Measurements from ENCODE around the gene CAPZA3. TPM values are rescaled to one million over a fixed set of nuclear protein-coding genes. Genes with fewer than 3 reads are reported as not detected.
"Not testable (repeated sequence)": the region's sequence is repeated elsewhere in the genome, so short reads cannot be mapped to it uniquely, and the experiment has no call there.

CAPZA3 gene
- polyA plus RNA-seq, 4 donors = 0.16 to 0.50 TPM; not detected in 2

GRCh38 chr12:18753481-18754123, 15.7 kb downstream of the CAPZA3 start:
- no peak for DNase-seq (ENCODE audit: low read depth in 4 of 4, low spot score in 3 of 4)

DNA sequence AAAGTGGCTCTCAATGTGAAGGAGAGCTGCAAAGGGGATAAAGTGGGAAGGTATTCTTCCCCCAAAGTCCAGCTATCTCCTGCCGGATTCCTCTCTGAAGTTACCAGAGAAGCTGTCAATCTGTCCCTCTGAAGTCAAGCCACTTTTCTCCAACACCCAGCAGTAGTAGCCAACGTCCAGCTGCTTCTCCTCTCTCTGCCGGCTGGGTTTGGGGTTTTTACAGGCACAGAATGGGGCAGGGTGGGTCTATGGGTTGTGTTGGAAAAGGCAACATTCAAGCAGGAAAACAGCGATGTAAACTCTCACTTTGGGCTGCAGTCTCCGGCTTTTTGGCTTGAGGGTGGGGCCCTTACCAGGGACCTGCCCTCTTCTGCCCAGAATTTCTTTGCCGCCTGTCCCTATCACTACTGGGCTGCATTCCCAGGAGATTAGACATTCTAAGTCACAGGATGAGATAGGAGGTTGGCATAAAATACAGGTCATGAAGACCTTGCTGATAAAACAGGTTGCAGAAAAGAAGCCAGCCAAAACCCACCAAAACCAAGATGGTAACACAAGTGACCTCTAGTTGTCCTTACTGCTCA, 16.3 kb downstream of the CAPZA3 start:
- DNase-seq (ENCODE audit: low read depth in 4 of 4, low spot score in 3 of 4) = no peak

- DNase-seq (ENCODE audit: low read depth in 4 of 4, low spot score in 3 of 4) = no peak
These were observed 17.4 kb downstream of the CAPZA3 start for GRCh38 chr12:18755341-18755740.

- DNase-seq (ENCODE audit: low read depth in 4 of 4, low spot score in 3 of 4) = not testable (repeated sequence)
These were observed 28.6 kb downstream of the CAPZA3 start for GRCh38 chr12:18766479-18766878.

- no peak for DNase-seq (ENCODE audit: low read depth in 4 of 4, low spot score in 3 of 4)
These were observed 44.9 kb downstream of the CAPZA3 start for GRCh38 chr12:18782827-18783226.

GRCh38 chr12:18785465-18785864, 47.5 kb downstream of the CAPZA3 start:
- DNase-seq (ENCODE audit: low read depth in 4 of 4, low spot score in 3 of 4) = not testable (repeated sequence)

Other genes starting within 250 kb of the CAPZA3 start
- under 1 TPM in 3 of 4 donors, not detected in 1; 0.23 to 0.73 (median 0.61) TPM for gene PLCZ1, start 107 bp upstream of the CAPZA3 start, polyA plus RNA-seq (ENCODE audit: insufficient read length in 4 of 4)